Neural progenitor cell (in vitro differentiated cells): ENCODE data around the gene FKBP15.

Experiments used
- CTCF ChIP-seq: fragments of 200-600 bp; sonication (generic); IDR thresholded peaks from 2 replicates; pipeline ENCODE4 v1.5.1; 2017; ENCODE audit warnings: antibody characterized with exemption, mild to moderate bottlenecking
- EZH2 ChIP-seq: fragments of 200-600 bp; sonication (generic); IDR thresholded peaks from 2 replicates; pipeline ENCODE4 v1.6.1; 2017; ENCODE audit warnings: antibody characterized with exemption, mild to moderate bottlenecking, moderate library complexity

- TF ChIP-seq CTCF (no peak), EZH2 (no peak)
Measured at GRCh38 chr9:113148372-113148705, 72.7 kb downstream of the FKBP15 start.
